ENCODE results near the gene NEK7.

- TF ChIP-seq CTCF (IDR thresholded peaks at IDR 0.05; ENCODE audit: poor library complexity, severe bottlenecking) (no peak), RAD21 (conservative IDR thresholded peaks at IDR 0.05) (no peak), REST (IDR thresholded peaks at IDR 0.05; ENCODE audit: borderline replicate concordance) (no peak)
Observed at GRCh38 chr1:198253668-198254067, 96.9 kb downstream of the NEK7 start.

Data from neural cell (in vitro differentiated cells).